ENCODE results near the gene TRIM4.

DNA sequence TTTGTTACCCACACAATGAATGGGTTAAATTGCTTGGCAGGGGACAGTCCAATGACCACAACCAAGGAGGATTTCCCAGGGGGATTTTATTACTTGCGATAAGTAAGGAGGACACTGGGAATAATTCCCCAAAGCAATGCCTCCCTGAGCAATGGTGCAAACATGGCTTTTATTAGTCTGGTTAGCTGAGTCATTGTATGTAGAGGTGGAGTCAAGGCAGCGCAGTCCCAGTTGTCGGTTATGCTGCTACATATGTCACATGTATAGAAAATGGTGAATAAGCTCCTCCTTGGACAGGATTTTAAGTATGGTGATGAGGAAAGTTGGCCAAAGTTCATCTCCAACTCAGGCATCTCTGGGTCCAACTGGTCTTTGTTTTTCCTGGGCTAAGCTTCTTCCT is 3.9 kb upstream of the TRIM4 start:
- TF ChIP-seq, protein P1, sequence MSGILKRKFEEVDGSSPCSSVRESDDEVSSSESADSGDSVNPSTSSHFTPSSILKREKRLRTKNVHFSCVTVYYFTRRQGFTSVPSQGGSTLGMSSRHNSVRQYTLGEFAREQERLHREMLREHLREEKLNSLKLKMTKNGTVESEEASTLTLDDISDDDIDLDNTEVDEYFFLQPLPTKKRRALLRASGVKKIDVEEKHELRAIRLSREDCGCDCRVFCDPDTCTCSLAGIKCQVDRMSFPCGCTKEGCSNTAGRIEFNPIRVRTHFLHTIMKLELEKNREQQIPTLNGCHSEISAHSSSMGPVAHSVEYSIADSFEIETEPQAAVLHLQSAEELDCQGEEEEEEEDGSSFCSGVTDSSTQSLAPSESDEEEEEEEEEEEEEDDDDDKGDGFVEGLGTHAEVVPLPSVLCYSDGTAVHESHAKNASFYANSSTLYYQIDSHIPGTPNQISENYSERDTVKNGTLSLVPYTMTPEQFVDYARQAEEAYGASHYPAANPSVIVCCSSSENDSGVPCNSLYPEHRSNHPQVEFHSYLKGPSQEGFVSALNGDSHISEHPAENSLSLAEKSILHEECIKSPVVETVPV (CRISPR knock-in tag; IDR thresholded peaks at IDR 0.05), result no peak
- no peak for TF ChIP-seq ZFP3 (CRISPR knock-in tag; IDR thresholded peaks at IDR 0.05)
- no peak for TF ChIP-seq RARB (CRISPR knock-in tag; IDR thresholded peaks at IDR 0.05)
- TF ChIP-seq TOX (CRISPR knock-in tag; IDR thresholded peaks at IDR 0.05; ENCODE audit: borderline replicate concordance), result no peak
- TF ChIP-seq PPARA (CRISPR knock-in tag; IDR thresholded peaks at IDR 0.05; ENCODE audit: borderline replicate concordance), result no peak
- TF ChIP-seq CSDC2 (CRISPR knock-in tag; IDR thresholded peaks at IDR 0.05), result no peak
